Heart left ventricle (tissue), 16 donors: ENCODE data around the gene CELF4. TPM values are rescaled to one million over a fixed set of nuclear protein-coding genes. Genes with fewer than 3 reads are reported as not detected.

Experiments used
- ATAC-seq, 4 donors: fragments of 200-7000 bp; cut with Tn5 transposase; one replicate each; pipeline ENCODE4 v1.9.1; 2020 to 2022; ENCODE audit warnings: moderate library complexity in 4 of 4, mild to moderate bottlenecking in 3 of 4, moderate number of reproducible peaks in 1 of 4
- DNase-seq, 5 donors: peaks; one replicate each; pipeline ENCODE4 v3.0.0-alpha.2; 2020
- H3K27ac ChIP-seq, 12 donors: fragments of 200-600 bp; sonication (generic) in 4 of 12; one replicate each; pipeline versions ENCODE4 v1.5.0 to v1.8.0; 2016 to 2022; ENCODE audit warnings: mild to moderate bottlenecking in 2 of 12
- H3K27me3 ChIP-seq, 9 donors: fragments of 200-600 bp; sonication (generic) in 2 of 9; one replicate each; pipeline versions ENCODE4 v1.5.1 to v1.8.0; 2016 to 2022; ENCODE audit warnings: mild to moderate bottlenecking in 3 of 9
- H3K36me3 ChIP-seq, 9 donors: fragments of 200-600 bp; sonication (generic) in 2 of 9; one replicate each; pipeline versions ENCODE4 v1.5.0 to v1.8.0; 2018 to 2022; ENCODE audit warnings: mild to moderate bottlenecking in 2 of 9
- H3K4me1 ChIP-seq, 12 donors: fragments of 200-600 bp; sonication (generic) in 4 of 12; one replicate each; pipeline versions ENCODE4 v1.5.0 to v1.8.0; 2016 to 2022; ENCODE audit warnings: mild to moderate bottlenecking in 3 of 12
- H3K4me3 ChIP-seq, 12 donors: fragments of 200-600 bp; sonication (generic) in 4 of 12; one replicate each; pipeline versions ENCODE4 v1.5.0 to v1.8.0; 2017 to 2022; ENCODE audit warnings: mild to moderate bottlenecking in 9 of 12, moderate library complexity in 4 of 12
- H3K9me3 ChIP-seq, 12 donors: fragments of 200-600 bp; sonication (generic) in 4 of 12; one replicate each; pipeline versions ENCODE4 v1.5.0 to v1.8.0; 2016 to 2022; ENCODE audit warnings: mild to moderate bottlenecking in 1 of 12
- CTCF ChIP-seq, 12 donors: fragments of 200-600 bp; sonication (generic) in 4 of 12; IDR thresholded peaks; one replicate each; pipeline versions ENCODE4 v1.5.0 to v1.8.0; 2018 to 2022; ENCODE audit warnings: antibody characterized with exemption in 12 of 12, mild to moderate bottlenecking in 5 of 12
- POLR2A ChIP-seq, 2 donors: fragments of 450-650 bp; IDR thresholded peaks; one replicate each; pipeline ENCODE4 v1.6.1; 2017; ENCODE audit warnings: antibody characterized with exemption in 2 of 2, mild to moderate bottlenecking in 2 of 2, moderate library complexity in 2 of 2
- WGBS, 4 donors: extraction: QIAGEN DNeasy Blood & Tissue Kit in 2 of 4; methylation state at CpG; one replicate each; pipeline versions ENCODE4 v1.1.5 to v1.1.7; 2013 to 2018; 5-methylcytosine and 5-hydroxymethylcytosine counted together
- intact Hi-C, 10 donors: fragments of 100-400 bp; cut with DNase I; formaldehyde crosslinking; loops; one replicate each; pipeline versions ENCODE4 v1.11.1 to v1.14.2; 2022
- polyA plus RNA-seq, 2 donors: library from polyadenylated mRNA; stranded (reverse); fragments of 200-250 nt; gene quantifications; one replicate each; pipeline ENCODE4 v1.2.3, GENCODE V29; 2013
- total RNA-seq, 9 donors: library from RNA; depleted of rRNA in 2 of 9; stranded (reverse); fragments of >200 nt in 2 of 9; fragmentation: NEBNext Ultra II Directional in 3 of 9; extraction: Animal tissue kit (Norgen Biotek cat#: 25700) in 3 of 9; gene quantifications; one replicate each; pipeline versions ENCODE4 v1.1.0 to v1.2.4, GENCODE V29; 2016 to 2023
- donor health status: ischemic (EF 13 %, LVEDD 7.1; RV severe dilation, severe dysfunction).
- donor health status: healthy with polysubstance abuse.
- donor health status: DM: no; HTN: yes; CAD: no.
- donor health status: DM: no; HTN: no; CAD: no.
- donor health status: ischemic (EF 25% LVEDD 6.9; RV normal size, moderate dysfunction).
- donor health status: ischemic (EF 25% LVEDD 5.7; RV mildly dilated, moderate dysfunction).
- donor health status: healthy.
- donor health status: DM: yes; HTN: yes; CAD: no.
- donor health status: ischemic (EF 35%, LVEDD 5.7; RV mildly dilated, moderate dysfunction).
- donor health status: nonischemic (EF 11% LVEDD 7.7; RV severe dilation, severe dysfunction).
- donor health status: DM: yes; HTN: yes; CAD: no.
- donor health status: PGD.
- donor health status: ischemic (EF 29% LVEDD 5.4; RV normal size, mild dysfunction).
- donor health status: nonischemic (EF 23%, LVEDD 6.1; RV moderate dilation, normal function).

CELF4 gene
- total and polyA plus RNA-seq, 11 donors = 0.11 to 0.67 (median 0.40) TPM; not detected in 3

- H3K27ac ChIP-seq = no peak overlapping the region
- TF ChIP-seq CTCF (IDR thresholded peaks at IDR 0.05) (no peak), POLR2A (IDR thresholded peaks at IDR 0.05) (no peak)
- H3K27me3 ChIP-seq = peaks cover 0 to 11% (median 0%) of the 10 kb centered on the region in 9 donors
- no peaks in the 10 kb centered on the region for H3K36me3 ChIP-seq
- intact Hi-C loops = no loop called here
- H3K4me1 ChIP-seq = no peaks in the 10 kb centered on the region
- no peak for ATAC-seq
- peaks cover 0 to under 1% (median 0%) of the 10 kb centered on the region in 12 donors for H3K9me3 ChIP-seq
- no peak for DNase-seq
- H3K4me3 ChIP-seq = no peak overlapping the region
- 60 to 78% (median 70%) methylated on average over 7 of the region's 7 CpGs for WGBS, 4 donors
These were observed 19.5 kb upstream of the CELF4 start for GRCh38 chr18:37584952-37585695.

- no peak overlapping the region for H3K4me3 ChIP-seq
- peaks cover 0 to 1% (median 0%) of the 10 kb centered on the region in 12 donors for H3K4me1 ChIP-seq
- H3K27ac ChIP-seq = no peak overlapping the region
- ATAC-seq = no peak
- no peaks in the 10 kb centered on the region for H3K9me3 ChIP-seq
- H3K27me3 ChIP-seq = peaks cover 0 to 11% (median 0%) of the 10 kb centered on the region in 9 donors
- intact Hi-C loops = no loop called here
- 79 to 91% (median 88%) methylated on average over 3 of the region's 3 CpGs for WGBS, 4 donors
- no peak for TF ChIP-seq POLR2A (IDR thresholded peaks at IDR 0.05)
- no peak for TF ChIP-seq CTCF (IDR thresholded peaks at IDR 0.05)
- DNase-seq = no peak
- H3K36me3 ChIP-seq = no peaks in the 10 kb centered on the region
These were observed 18.6 kb upstream of the CELF4 start for GRCh38 chr18:37584217-37584616.

- H3K4me3 ChIP-seq = no peak overlapping the region
- WGBS, 4 donors = 58 to 72% (median 63%) methylated on average over 2 of the region's 2 CpGs
- H3K4me1 ChIP-seq = peaks cover 0 to 21% (median 3%) of the 10 kb centered on the region in 12 donors
- intact Hi-C loops = no loop called here
- no peak for DNase-seq
- TF ChIP-seq POLR2A (IDR thresholded peaks at IDR 0.05) (no peak), CTCF (IDR thresholded peaks at IDR 0.05) (no peak)
- ATAC-seq = no peak
- peaks cover 0 to 16% (median 0%) of the 10 kb centered on the region in 9 donors for H3K27me3 ChIP-seq
- H3K27ac ChIP-seq = no peak overlapping the region
- H3K36me3 ChIP-seq = no peaks in the 10 kb centered on the region
- no peaks in the 10 kb centered on the region for H3K9me3 ChIP-seq
These were observed 16.7 kb upstream of the CELF4 start for GRCh38 chr18:37582261-37582660.

GRCh38 chr18:37578886-37579513, 13.4 kb upstream of the CELF4 start:
- TF ChIP-seq POLR2A (IDR thresholded peaks at IDR 0.05) = no peak
- TF ChIP-seq CTCF (IDR thresholded peaks at IDR 0.05) = peak in 11 of 12 donors; percentile 23 to 59 (median 43)
- WGBS, 4 donors = 17 to 20% (median 18%) methylated on average over 14 of the region's 14 CpGs
- Histone ChIP-seq H3K36me3 (no peaks in the 10 kb centered on the region), H3K4me3 (no peak overlapping the region), H3K27ac (no peak overlapping the region), H3K9me3 (no peaks in the 10 kb centered on the region), H3K4me1 (peaks cover 0 to 30% (median 6%) of the 10 kb centered on the region in 12 donors), H3K27me3 (peaks cover 0 to 16% (median 0%) of the 10 kb centered on the region in 9 donors)
- no peak for DNase-seq
- ATAC-seq = no peak
- intact Hi-C loops = no loop called here
